Lung (tissue), 12 donors: ENCODE data around the gene KRTAP10-1. TPM values are rescaled to one million over a fixed set of nuclear protein-coding genes. Genes with fewer than 3 reads are reported as not detected.

Experiments
- ATAC-seq: fragments of 200-7000 bp; cut with Tn5 transposase; one replicate; pipeline ENCODE4 v1.9.1; 2020; ENCODE audit warnings: moderate number of reproducible peaks; ENCODE audit not compliant: insufficient read depth, low FRiP score
- DNase-seq, 3 donors: peaks; one replicate each; pipeline ENCODE4 v3.0.0-alpha.2; 2013 to 2017
- H3K27ac ChIP-seq, 2 donors: one replicate each; pipeline ENCODE4 v1.5.1; 2013; ENCODE audit warnings: mild to moderate bottlenecking in 2 of 2, moderate library complexity in 2 of 2, control low read depth in 1 of 2, inconsistent platforms in 1 of 2, low read depth in 1 of 2, low read length in 1 of 2
- H3K27me3 ChIP-seq, 3 donors: one replicate each; pipeline ENCODE4 v1.5.1; 2013; ENCODE audit warnings: low read length in 2 of 3; ENCODE audit not compliant: control insufficient read depth in 3 of 3, insufficient read depth in 3 of 3
- H3K36me3 ChIP-seq, 4 donors: one replicate each; pipeline ENCODE4 v1.5.1; 2013; ENCODE audit warnings: low read length in 4 of 4, mild to moderate bottlenecking in 1 of 4, moderate library complexity in 1 of 4; ENCODE audit not compliant: control insufficient read depth in 4 of 4, insufficient read depth in 4 of 4
- H3K4me1 ChIP-seq, 5 donors: one replicate each; pipeline ENCODE4 v1.5.1; 2013; ENCODE audit warnings: low read length in 5 of 5, mild to moderate bottlenecking in 2 of 5, moderate library complexity in 1 of 5; ENCODE audit not compliant: control insufficient read depth in 5 of 5, insufficient read depth in 5 of 5
- H3K4me3 ChIP-seq: one replicate; pipeline ENCODE4 v1.5.1; 2013; ENCODE audit warnings: mild to moderate bottlenecking, control low read depth, moderate library complexity
- H3K9ac ChIP-seq, 2 donors: one replicate each; pipeline ENCODE4 v1.5.1; 2013; ENCODE audit warnings: low read length in 2 of 2, control low read depth in 1 of 2; ENCODE audit not compliant: insufficient read depth in 1 of 2
- H3K9me3 ChIP-seq, 4 donors: one replicate each; pipeline ENCODE4 v1.5.1; 2013; ENCODE audit warnings: low read length in 3 of 4, mild to moderate bottlenecking in 1 of 4, moderate library complexity in 1 of 4; ENCODE audit not compliant: control insufficient read depth in 4 of 4, insufficient read depth in 3 of 4
- WGBS, 2 donors: extraction: QIAGEN DNeasy Blood & Tissue Kit; methylation state at CpG; one replicate each; pipeline ENCODE4 v1.1.7; 2013; 5-methylcytosine and 5-hydroxymethylcytosine counted together
- polyA plus RNA-seq, 2 donors: library from polyadenylated mRNA; stranded (reverse); fragments of 200-250 nt; gene quantifications; one replicate each; pipeline ENCODE4 v1.2.1, GENCODE V29; 2013
- total RNA-seq, 2 donors: library from RNA; depleted of rRNA in 1 of 2; stranded (reverse); fragments of >200 nt in 1 of 2; gene quantifications; one replicate each; pipeline ENCODE4 v1.2.1, GENCODE V29; 2014 to 2021
- TF ChIP-seq, protein P1 (sequence below): IDR thresholded peaks from 2 replicates; pipeline ENCODE4 v1.5.1; 2012; ENCODE audit warnings: mild to moderate bottlenecking; ENCODE audit errors: control extremely low read depth, extremely low read depth
- donor health status: control.
- donor health status: control.
- donor health status: Bipolar disorder and iron deficiency.
- donor health status: healthy.
- donor health status: DM: yes; HTN: yes; CAD: no.

KRTAP10-1 gene
- total and polyA plus RNA-seq, 4 donors, result not detected

GRCh38 chr21:44583800-44584147 lies 43.8 kb upstream of the KRTAP10-1 start:
- WGBS, 2 donors, result 78 to 81% methylated on average over 6 of the region's 6 CpGs

DNA sequence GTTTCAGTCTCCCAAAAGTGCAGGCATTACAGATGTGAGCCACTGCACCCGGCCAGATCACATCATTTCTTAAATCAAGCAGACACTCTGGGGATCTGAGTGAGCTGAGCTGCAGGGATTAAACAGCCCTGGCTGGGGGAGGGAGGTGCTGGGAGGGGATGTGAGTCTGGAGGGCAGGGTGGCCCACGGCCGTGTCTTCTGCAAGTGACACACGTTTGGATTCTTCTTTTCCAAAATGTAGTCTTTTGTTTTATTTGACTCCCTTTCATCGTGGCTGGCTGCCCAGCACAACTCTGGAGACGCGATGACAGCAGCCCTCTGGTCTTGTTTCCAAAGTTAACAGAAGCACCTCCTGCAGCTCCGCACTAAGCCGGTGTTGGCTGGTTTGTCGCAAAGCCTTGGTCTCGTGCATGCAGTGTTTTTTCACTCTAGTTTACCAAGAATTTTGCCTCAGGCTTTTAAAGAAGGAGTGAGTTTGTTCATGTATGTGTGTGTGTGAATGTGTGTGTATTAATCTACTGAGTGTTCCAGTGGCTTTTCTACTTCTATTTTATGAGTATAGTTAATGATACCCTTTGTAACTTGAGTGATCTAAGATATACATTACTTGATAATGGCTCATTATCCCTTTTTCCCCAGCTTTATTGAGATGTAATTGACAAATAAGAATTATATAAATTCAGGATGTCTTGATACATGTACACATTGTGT lies 43.2 kb upstream of the KRTAP10-1 start:
- Histone ChIP-seq H3K9ac (no peak overlapping the region), H3K27ac (no peak overlapping the region), H3K9me3 (peaks cover 0 to 31% (median 1%) of the 10 kb centered on the region in 4 donors), H3K4me3 (no peak overlapping the region), H3K27me3 (peaks cover 2 to 6% (median 6%) of the 10 kb centered on the region in 3 donors), H3K4me1 (no peaks in the 10 kb centered on the region), H3K36me3 (no peaks in the 10 kb centered on the region)
- DNase-seq (peak; percentile 28 to 76 (median 43)), ATAC-seq (no peak)
- WGBS, 2 donors, result 33 to 47% methylated on average over 11 of the region's 11 CpGs
- TF ChIP-seq, protein P1, sequence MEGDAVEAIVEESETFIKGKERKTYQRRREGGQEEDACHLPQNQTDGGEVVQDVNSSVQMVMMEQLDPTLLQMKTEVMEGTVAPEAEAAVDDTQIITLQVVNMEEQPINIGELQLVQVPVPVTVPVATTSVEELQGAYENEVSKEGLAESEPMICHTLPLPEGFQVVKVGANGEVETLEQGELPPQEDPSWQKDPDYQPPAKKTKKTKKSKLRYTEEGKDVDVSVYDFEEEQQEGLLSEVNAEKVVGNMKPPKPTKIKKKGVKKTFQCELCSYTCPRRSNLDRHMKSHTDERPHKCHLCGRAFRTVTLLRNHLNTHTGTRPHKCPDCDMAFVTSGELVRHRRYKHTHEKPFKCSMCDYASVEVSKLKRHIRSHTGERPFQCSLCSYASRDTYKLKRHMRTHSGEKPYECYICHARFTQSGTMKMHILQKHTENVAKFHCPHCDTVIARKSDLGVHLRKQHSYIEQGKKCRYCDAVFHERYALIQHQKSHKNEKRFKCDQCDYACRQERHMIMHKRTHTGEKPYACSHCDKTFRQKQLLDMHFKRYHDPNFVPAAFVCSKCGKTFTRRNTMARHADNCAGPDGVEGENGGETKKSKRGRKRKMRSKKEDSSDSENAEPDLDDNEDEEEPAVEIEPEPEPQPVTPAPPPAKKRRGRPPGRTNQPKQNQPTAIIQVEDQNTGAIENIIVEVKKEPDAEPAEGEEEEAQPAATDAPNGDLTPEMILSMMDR, result no peak

More at GRCh38 chr21:44583800-44584147, 43.8 kb upstream of the KRTAP10-1 start:
- ATAC-seq (no peak), DNase-seq (no peak)
- TF ChIP-seq, protein P1, result no peak
- Histone ChIP-seq H3K9me3 (peaks cover 0 to 26% (median 1%) of the 10 kb centered on the region in 4 donors), H3K9ac (no peak overlapping the region), H3K4me3 (no peak overlapping the region), H3K27me3 (peaks cover 2 to 6% (median 6%) of the 10 kb centered on the region in 3 donors), H3K4me1 (no peaks in the 10 kb centered on the region), H3K27ac (no peak overlapping the region), H3K36me3 (no peaks in the 10 kb centered on the region)

DNA sequence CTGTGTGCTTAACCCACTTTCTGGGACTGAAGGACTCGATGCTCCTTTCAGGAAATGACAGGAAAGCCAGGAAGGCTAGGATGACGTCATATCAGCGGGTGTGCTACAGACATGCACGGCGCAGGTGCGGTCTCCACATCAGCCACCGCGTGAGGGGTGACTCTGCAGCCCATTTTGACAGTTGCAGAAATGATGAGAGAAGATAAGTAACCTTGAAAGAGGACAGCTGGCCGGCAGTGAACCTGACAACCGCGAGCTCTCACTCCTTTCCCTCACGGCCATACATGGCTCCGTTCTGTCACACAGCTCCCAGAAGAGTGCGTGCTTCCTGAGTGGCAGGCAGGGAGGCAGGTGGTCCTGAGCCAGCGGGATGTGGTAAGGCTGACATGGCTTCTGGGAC lies 42.1 kb upstream of the KRTAP10-1 start:
- no peaks in the 10 kb centered on the region for H3K36me3 ChIP-seq
- H3K4me3 ChIP-seq, result no peak overlapping the region
- no peak overlapping the region for H3K27ac ChIP-seq
- WGBS, 2 donors, result 76% methylated on average over 15 of the region's 15 CpGs
- no peaks in the 10 kb centered on the region for H3K4me1 ChIP-seq
- no peak for DNase-seq
- H3K27me3 ChIP-seq, result peaks cover 2 to 6% (median 6%) of the 10 kb centered on the region in 3 donors
- no peak overlapping the region for H3K9ac ChIP-seq
- TF ChIP-seq, protein P1, result no peak
- H3K9me3 ChIP-seq, result peaks cover 0 to 35% (median 4%) of the 10 kb centered on the region in 4 donors
- no peak for ATAC-seq
